Stimulated activated CD4-positive, alpha-beta T cell treated with anti-CD3 and anti-CD28 coated beads, TNF-alpha, amount 100 ng/mL, for 1 hour (primary cell): Measurements from ENCODE around the gene CHAF1A.
A peak's percentile ranks its signal among the peaks of the same experiment; 100 is the strongest.

Experiments
- DNase-seq, 3 donors: peaks; one replicate each; pipeline ENCODE4 v3.0.0-alpha.2; 2020; ENCODE audit warnings: low read depth in 3 of 3, low spot score in 1 of 3

Gene CHAF1A

GRCh38 chr19:4367336-4367723 is 35.1 kb upstream of the CHAF1A start:
- no peak for DNase-seq

GRCh38 chr19:4367781-4368127 is 34.7 kb upstream of the CHAF1A start:
- DNase-seq: no peak

GRCh38 chr19:4368128-4368820 is 34.2 kb upstream of the CHAF1A start:
- DNase-seq: no peak

GRCh38 chr19:4369109-4369887 is 33.1 kb upstream of the CHAF1A start:
- peak; percentile 26 to 31 (median 26) for DNase-seq

GRCh38 chr19:4369888-4370260 is 32.6 kb upstream of the CHAF1A start:
- DNase-seq: peak; percentile 49 to 63 (median 57)

GRCh38 chr19:4370418-4371041 is 31.9 kb upstream of the CHAF1A start:
- no peak for DNase-seq

- no peak for DNase-seq
Observed at GRCh38 chr19:4371247-4372164, 30.9 kb upstream of the CHAF1A start.

GRCh38 chr19:4372165-4373012 is 30.1 kb upstream of the CHAF1A start:
- no peak for DNase-seq

GRCh38 chr19:4373013-4373367 is 29.4 kb upstream of the CHAF1A start:
- no peak for DNase-seq

GRCh38 chr19:4373601-4374497 is 28.6 kb upstream of the CHAF1A start:
- DNase-seq: no peak

- DNase-seq: no peak
Observed at GRCh38 chr19:4374498-4375163, 27.8 kb upstream of the CHAF1A start.

GRCh38 chr19:4375164-4376027 is 27.0 kb upstream of the CHAF1A start:
- DNase-seq: no peak

- DNase-seq: no peak
Observed at GRCh38 chr19:4376028-4376670, 26.3 kb upstream of the CHAF1A start.

- DNase-seq: no peak
Observed at GRCh38 chr19:4376671-4376990, 25.8 kb upstream of the CHAF1A start.

GRCh38 chr19:4376991-4377781 is 25.3 kb upstream of the CHAF1A start:
- DNase-seq: no peak

GRCh38 chr19:4378886-4379285 is 23.6 kb upstream of the CHAF1A start:
- DNase-seq: no peak
